Activated T-cell treated with anti-CD3 and anti-CD28 coated beads for 24 hours (primary cell): ENCODE data around the gene RRP1B.
"Not testable (repeated sequence)": the region's sequence is repeated elsewhere in the genome, so short reads cannot be mapped to it uniquely, and the experiment has no call there.

Experiments
- DNase-seq: peaks from one replicate; pipeline ENCODE4 v3.0.0-alpha.2; 2020; ENCODE audit warnings: low read depth

RRP1B gene

GRCh38 chr21:43643193-43643592 lies 16.2 kb upstream of the RRP1B start:
- DNase-seq = no peak

DNA sequence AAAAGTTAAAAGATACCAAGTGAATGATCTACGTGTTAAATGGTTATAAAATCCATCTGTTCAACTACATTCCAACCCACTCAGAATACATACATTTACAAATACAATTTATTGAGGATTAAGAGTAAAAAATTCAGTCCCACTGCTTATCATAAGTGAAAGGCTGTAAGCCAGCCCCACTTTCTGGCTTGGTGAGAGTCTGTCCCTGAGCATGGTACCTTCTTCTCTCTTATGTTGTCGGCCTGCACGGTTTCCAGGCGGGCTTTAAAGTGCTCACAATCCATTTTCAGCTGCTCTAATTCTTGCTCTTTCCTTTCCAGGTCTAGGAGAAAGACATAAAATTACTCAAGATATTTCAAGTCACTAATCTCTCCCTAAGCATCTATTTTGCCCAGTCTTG lies 15.3 kb upstream of the RRP1B start:
- no peak for DNase-seq

GRCh38 chr21:43644609-43645008 lies 14.8 kb upstream of the RRP1B start:
- DNase-seq = no peak

- no peak for DNase-seq
These were observed 14.0 kb upstream of the RRP1B start for GRCh38 chr21:43645136-43645891.

DNA sequence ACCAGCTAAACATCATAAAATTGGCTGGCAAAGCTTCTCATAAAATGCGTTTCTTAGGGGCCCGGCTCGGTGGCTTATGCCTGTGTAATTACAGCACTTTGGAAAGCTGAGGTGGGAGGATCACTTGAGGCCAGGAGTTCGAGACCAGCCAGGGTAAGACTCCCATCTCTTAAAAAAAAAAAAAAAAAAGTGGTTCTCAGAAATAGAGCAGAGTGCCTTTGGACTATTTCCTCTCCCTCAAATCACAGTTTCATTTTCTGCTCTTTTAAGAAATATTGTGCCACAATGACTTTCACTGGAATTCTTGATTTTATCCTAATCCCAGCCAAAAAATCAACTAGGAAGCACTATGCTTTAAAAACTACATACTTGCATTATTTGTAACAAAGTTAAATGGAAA lies 13.4 kb upstream of the RRP1B start:
- DNase-seq = no peak

DNA sequence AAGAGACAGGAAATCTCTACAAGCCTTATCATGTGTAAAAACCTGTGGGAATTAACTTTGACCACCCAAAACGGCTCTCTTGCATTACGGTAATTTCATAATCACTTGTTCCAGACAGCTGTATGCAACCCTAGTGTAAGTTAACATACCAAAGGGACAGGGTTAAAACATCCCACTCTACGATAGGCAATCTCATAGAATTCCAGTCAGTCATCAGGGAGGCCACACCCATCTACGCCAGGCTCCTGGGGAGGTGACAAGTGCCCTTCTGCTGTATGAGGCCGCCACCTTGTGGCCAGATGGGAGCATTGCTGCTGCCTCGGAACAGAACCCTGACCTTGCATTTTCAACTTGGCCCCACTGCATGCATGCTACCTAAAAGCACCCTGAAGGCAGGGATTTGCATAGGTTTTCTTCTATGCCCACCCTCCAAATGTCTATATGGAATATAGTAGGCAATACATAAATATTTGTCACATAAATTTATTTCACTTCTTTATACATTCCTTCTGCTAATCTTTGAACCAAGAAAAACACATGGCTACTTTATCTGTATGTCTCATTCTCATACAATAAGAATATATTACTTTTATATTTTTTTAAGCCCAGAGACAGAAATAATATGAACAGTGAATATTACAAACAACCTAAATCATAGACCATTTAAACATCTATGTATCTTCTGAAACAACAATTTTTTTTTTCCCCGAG lies 12.7 kb upstream of the RRP1B start:
- peak; percentile 83 for DNase-seq

GRCh38 chr21:43648171-43648570 lies 11.2 kb upstream of the RRP1B start:
- DNase-seq = no peak

DNA sequence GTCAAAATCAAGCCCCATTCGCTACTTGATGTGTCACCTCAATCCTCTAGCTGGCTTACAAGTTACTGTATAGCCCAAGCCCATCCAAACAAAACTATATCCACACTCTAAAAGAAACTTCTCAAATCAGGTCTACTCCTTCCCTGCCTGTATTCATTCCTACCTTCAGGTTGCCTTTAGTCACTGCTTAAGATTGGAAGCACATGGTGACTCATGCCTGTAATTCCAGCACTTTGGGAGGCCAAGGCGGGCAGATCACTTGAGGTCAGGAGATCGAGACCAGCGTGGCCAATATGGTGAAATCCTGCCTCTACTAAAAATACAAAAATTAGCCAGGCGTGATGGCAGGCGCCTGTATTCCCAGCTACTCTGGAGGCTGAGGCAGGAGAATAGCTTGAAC lies 7.4 kb upstream of the RRP1B start:
- DNase-seq = not testable (repeated sequence)

DNA sequence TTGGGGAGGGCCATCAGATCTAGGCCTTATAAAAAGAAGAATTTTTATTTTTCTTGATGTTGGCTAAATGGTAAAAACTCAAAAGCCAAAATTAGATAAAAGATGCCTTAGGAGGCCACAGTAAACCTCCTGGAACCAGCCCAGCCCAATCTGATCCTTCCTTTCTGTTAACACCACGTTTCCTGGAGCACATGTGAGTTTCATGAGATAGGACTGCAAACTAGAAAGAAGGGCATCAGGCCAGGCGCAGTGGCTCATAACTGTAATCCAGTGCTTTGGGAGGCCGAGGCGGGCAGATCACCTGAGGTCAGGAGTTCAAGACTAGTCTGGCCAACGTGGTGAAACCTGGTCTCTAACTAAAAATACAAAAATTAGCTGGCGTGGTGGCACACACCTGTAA lies 6.7 kb upstream of the RRP1B start:
- no peak for DNase-seq

DNA sequence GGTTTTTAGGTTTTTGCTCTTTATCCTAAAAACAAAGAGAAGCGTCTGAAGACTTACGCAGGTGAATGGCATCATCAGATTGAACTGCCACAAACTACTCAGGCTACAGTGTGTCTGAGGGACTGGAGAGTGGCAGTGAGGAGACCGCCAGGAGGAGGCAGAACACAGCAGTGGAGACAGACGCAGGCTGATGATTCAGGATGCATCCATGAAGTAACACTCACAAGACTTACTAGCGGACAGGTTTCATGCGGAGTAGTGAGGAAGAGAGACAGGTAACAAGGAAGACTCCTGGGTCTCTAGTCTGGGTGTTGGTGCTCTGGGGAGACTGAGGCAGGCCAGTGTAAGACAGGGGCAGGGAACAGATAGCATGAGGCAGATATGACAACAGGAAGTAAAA lies 5.7 kb upstream of the RRP1B start:
- no peak for DNase-seq

DNA sequence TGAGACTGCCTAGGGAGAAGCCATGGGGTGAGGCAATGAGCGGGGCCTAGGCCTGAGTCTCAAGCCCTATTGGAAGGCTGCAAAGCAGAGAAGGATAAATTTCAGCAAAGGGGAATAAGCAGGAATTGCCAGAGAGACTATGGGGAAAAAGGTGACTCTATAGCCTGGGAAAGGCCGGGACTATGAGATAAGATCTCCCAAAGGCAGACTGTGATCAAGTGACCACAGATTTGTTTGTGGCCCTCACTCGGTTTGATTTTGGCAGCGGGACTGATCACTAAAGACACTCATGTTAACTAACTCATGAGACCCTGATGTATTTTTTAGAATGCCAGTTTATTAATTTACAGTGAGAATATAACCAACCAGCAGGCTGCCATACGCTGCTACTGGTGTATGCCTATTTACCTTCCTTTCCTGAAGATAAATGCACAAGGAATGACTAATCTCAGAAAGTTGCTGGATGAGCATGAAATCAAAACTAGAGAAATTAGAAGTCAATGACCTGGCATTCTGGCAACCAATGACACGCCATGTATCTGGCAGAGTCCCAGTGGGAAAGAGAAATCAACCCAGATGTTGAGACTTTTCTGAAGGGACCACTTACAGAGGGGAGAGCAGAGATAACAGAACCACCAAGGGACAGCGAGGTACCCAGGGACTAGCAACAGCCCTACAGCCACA lies 4.4 kb upstream of the RRP1B start:
- no peak for DNase-seq

GRCh38 chr21:43657355-43658087 lies 1.8 kb upstream of the RRP1B start:
- DNase-seq = no peak

DNA sequence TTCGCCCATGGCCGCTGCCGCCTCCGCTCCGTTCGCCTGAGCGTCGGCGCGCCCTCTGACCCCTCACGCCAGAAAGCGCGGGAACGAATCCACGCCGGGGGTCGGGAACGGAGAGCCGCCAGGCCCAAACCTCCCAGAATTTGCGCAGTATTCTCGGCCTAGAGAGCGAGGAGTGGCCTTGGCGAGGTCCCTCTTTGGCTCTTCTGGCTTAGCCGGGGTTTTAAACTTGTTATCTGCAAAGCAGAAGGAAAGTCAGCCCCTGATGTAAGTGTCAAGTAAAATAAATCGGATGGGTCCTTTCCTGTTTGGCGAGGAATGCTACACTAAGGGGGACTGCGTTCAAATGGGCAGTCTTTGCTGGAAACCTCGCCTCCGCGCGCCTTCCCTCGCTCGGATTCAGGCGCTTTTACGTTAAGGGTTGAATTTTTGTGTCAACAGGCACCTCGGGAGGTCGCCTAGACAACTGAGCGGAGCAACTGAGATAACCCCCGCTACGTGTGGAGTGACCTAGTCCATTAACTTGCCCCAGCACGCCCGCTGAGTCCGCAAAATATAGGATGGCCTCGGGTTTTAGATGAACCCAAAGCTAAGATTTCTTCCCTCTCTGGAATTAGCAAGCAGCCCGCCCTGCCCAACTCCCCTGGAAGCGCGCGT lies 1.1 kb upstream of the RRP1B start:
- no peak for DNase-seq

GRCh38 chr21:43658769-43659135 lies 608 bp upstream of the RRP1B start:
- no peak for DNase-seq

DNA sequence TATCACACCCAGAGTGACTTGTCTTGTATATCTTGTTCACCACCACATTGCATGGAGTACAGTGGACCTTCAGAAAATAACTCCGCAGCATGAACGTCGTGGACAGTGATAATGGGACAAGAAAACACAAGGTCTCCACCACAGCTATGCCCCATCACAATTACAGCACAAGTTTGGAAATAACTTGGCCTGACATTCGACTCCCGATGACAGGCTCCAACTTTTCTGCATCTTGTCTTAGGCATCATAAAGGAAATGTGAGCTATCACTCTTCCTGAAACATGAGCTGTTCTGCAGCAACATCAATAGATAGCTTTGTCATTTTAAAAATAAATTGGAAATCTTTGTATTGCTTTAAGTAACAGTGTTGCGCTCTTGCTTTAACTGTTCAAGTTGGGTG lies 2.9 kb downstream of the RRP1B start:
- no peak for DNase-seq

GRCh38 chr21:43663033-43663432 lies 3.7 kb downstream of the RRP1B start:
- no peak for DNase-seq

DNA sequence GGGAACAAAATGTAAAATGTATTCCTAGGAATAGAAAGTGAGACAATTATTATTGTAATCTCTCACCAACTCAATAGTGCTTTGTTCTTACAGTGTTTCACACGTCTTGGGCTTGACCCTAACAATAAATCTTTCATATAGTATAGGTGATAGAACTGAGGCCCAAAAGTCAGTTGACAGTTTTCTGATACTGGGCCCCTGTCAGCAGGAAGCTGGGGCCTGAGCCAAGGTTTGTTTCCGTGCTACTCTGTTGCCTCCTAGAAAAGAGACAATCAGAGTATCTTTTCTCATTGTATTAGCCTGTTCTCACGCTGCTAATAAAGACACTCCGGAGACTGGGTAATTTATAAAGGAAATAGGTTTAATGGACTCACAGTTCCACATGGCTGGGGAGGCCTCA lies 5.0 kb downstream of the RRP1B start:
- no peak for DNase-seq

- no peak for DNase-seq
These were observed 6.5 kb downstream of the RRP1B start for GRCh38 chr21:43665879-43666278.

DNA sequence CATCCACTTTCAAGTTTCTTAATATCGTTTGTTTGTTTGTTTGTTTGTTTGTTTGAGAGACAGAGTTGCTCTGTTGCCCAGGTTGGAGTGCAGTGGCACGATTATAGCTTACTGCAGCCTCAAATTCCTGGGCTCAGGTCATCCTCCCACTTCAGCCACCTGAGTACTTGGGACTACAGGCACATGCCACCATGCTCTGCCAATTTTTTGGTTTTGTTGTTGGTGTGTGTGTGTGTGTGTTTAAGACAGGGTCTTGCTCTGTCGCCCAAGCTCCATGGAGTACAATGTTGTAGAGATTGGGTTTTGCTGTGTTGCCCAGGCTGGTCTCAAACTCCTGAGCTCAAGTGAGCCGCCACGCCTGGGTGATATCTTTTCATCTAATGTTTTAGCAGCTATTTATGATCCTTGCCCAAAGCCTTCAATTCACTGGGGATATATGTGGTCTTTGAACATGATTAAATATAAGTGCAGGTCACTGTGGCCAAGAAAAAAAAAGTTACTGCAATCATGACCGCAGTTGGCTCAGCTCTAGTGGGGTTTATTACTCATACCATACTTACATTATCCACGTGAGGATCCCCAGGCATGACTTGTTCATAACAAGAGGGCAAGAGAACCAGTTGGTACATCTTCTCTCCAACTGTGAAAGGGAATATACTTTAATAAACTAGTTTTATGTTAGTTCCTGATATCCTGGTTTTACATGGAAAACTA lies 8.0 kb downstream of the RRP1B start:
- DNase-seq = no peak

- DNase-seq = no peak
These were observed 10.7 kb downstream of the RRP1B start for GRCh38 chr21:43669828-43670605.

- DNase-seq = no peak
These were observed 16.5 kb downstream of the RRP1B start for GRCh38 chr21:43675871-43676270.
